ENCODE data around the gene PRR16.

The PRR16 gene

DNA sequence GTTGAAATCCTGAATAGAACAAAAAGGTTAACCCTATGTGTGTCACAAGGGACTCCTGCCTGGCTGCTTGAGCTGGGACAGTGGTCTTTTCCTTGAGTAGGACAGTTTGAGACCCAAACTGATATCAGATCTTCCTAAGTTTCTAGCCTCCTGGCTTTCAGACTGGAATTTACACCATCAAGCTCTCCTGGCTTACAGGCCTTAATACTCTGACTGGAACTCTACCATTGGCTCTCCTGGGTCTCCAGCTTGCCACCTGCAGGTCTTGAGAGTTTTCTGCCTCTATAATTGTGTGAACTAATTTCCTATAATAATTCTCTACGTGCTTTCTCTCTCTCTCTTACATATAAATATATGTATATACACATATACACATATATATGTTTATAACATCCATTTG, 112.5 kb downstream of the PRR16 start:
- H3K9me2 ChIP-seq (replicated peaks; ENCODE audit: insufficient read depth, low read length) = no peaks in the 10 kb centered on the region
- no peaks in the 10 kb centered on the region for H3K79me2 ChIP-seq (ENCODE audit: low read length)
- no peaks in the 10 kb centered on the region for H3K36me3 ChIP-seq (replicated peaks; ENCODE audit: insufficient read depth, low read length)
- no peaks in the 10 kb centered on the region for H3K4me1 ChIP-seq (ENCODE audit: low read length)
- no peaks in the 10 kb centered on the region for H3F3A ChIP-seq (ENCODE audit: insufficient read depth, low read length)
- H3K4me3 ChIP-seq (ENCODE audit: low read length) = no peak overlapping the region
- DNase-seq = no peak
- H3K9me3 ChIP-seq (replicated peaks; ENCODE audit: insufficient read depth, low read length) = no peaks in the 10 kb centered on the region
- no peak overlapping the region for H3K4me2 ChIP-seq (ENCODE audit: low read depth, low read length)
- no peak overlapping the region for H3K27ac ChIP-seq (ENCODE audit: low read length)
- H3K9ac ChIP-seq (ENCODE audit: low read length) = no peak overlapping the region
- H2AFZ ChIP-seq (ENCODE audit: low read length) = no peak overlapping the region
- no peaks in the 10 kb centered on the region for H3K27me3 ChIP-seq (replicated peaks; ENCODE audit: insufficient read depth, low read length)
- TF ChIP-seq EZH2 (optimal IDR thresholded peaks at IDR 0.05; ENCODE audit: low read depth, low read length) (no peak), EZH2phosphoT487 (IDR thresholded peaks at IDR 0.05; ENCODE audit: low read length) (no peak)
- TF ChIP-seq, protein P1, sequence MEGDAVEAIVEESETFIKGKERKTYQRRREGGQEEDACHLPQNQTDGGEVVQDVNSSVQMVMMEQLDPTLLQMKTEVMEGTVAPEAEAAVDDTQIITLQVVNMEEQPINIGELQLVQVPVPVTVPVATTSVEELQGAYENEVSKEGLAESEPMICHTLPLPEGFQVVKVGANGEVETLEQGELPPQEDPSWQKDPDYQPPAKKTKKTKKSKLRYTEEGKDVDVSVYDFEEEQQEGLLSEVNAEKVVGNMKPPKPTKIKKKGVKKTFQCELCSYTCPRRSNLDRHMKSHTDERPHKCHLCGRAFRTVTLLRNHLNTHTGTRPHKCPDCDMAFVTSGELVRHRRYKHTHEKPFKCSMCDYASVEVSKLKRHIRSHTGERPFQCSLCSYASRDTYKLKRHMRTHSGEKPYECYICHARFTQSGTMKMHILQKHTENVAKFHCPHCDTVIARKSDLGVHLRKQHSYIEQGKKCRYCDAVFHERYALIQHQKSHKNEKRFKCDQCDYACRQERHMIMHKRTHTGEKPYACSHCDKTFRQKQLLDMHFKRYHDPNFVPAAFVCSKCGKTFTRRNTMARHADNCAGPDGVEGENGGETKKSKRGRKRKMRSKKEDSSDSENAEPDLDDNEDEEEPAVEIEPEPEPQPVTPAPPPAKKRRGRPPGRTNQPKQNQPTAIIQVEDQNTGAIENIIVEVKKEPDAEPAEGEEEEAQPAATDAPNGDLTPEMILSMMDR (IDR thresholded peaks at IDR 0.05; ENCODE audit: low read length) = no peak
- H4K20me1 ChIP-seq (ENCODE audit: insufficient read depth, low read length) = no peaks in the 10 kb centered on the region

DNA sequence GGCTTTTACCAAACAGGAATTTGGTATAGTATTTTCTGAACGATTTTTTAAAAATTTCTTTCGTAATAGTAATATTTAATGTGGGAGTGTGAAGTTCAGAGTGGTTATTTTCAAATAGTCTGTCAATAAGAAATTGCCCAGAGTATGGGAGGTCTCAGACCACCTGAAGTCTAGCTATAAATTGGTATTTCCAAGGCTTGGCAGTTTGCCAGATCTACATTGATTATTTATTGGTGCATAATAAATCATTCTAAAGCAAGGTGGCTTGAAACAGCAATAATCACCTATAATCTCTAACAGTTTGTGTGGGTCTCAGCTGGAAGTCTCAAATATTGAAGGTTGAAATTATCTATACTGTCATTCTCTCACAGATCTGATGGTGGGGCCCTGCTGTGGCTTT, 118.5 kb downstream of the PRR16 start:
- H3K79me2 ChIP-seq (ENCODE audit: low read length) = no peaks in the 10 kb centered on the region
- H3K9me3 ChIP-seq (replicated peaks; ENCODE audit: insufficient read depth, low read length) = no peaks in the 10 kb centered on the region
- H3K9ac ChIP-seq (ENCODE audit: low read length) = no peak overlapping the region
- no peaks in the 10 kb centered on the region for H3K4me1 ChIP-seq (ENCODE audit: low read length)
- no peak for DNase-seq
- H3K4me2 ChIP-seq (ENCODE audit: low read depth, low read length) = no peak overlapping the region
- H3K36me3 ChIP-seq (replicated peaks; ENCODE audit: insufficient read depth, low read length) = no peaks in the 10 kb centered on the region
- H3F3A ChIP-seq (ENCODE audit: insufficient read depth, low read length) = no peaks in the 10 kb centered on the region
- H3K27me3 ChIP-seq (replicated peaks; ENCODE audit: insufficient read depth, low read length) = no peaks in the 10 kb centered on the region
- H3K4me3 ChIP-seq (ENCODE audit: low read length) = no peak overlapping the region
- no peak overlapping the region for H3K27ac ChIP-seq (ENCODE audit: low read length)
- no peak overlapping the region for H2AFZ ChIP-seq (ENCODE audit: low read length)
- no peaks in the 10 kb centered on the region for H4K20me1 ChIP-seq (ENCODE audit: insufficient read depth, low read length)
- TF ChIP-seq EZH2phosphoT487 (IDR thresholded peaks at IDR 0.05; ENCODE audit: low read length) = no peak
- TF ChIP-seq EZH2 (optimal IDR thresholded peaks at IDR 0.05; ENCODE audit: low read depth, low read length) = no peak
- TF ChIP-seq, protein P1 (IDR thresholded peaks at IDR 0.05; ENCODE audit: low read length) = no peak
- H3K9me2 ChIP-seq (replicated peaks; ENCODE audit: insufficient read depth, low read length) = no peaks in the 10 kb centered on the region

DNA sequence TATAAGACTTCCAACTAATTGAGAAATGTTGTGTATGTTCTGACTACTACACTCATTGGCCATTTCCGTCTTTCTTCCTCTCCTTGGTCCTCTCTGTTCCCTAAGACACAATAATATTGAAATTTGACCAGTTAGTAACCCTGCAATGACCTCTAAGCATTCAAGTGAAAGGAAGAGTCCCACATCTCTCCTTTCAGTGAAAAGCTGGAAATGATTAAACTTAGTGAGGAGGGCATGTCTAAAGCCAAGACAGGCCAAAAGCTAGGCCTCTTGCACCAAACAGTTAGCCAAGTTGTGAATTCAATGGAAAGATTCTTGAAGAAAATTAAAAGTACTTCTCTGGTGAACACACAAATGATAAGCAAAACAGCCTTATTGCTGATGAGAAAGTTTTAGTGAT, 122.5 kb downstream of the PRR16 start:
- H3F3A ChIP-seq (ENCODE audit: insufficient read depth, low read length) = no peaks in the 10 kb centered on the region
- no peaks in the 10 kb centered on the region for H3K9me3 ChIP-seq (replicated peaks; ENCODE audit: insufficient read depth, low read length)
- no peak overlapping the region for H3K9ac ChIP-seq (ENCODE audit: low read length)
- no peaks in the 10 kb centered on the region for H4K20me1 ChIP-seq (ENCODE audit: insufficient read depth, low read length)
- H3K27me3 ChIP-seq (replicated peaks; ENCODE audit: insufficient read depth, low read length) = no peaks in the 10 kb centered on the region
- no peaks in the 10 kb centered on the region for H3K9me2 ChIP-seq (replicated peaks; ENCODE audit: insufficient read depth, low read length)
- H3K79me2 ChIP-seq (ENCODE audit: low read length) = no peaks in the 10 kb centered on the region
- no peaks in the 10 kb centered on the region for H3K4me1 ChIP-seq (ENCODE audit: low read length)
- no peaks in the 10 kb centered on the region for H3K36me3 ChIP-seq (replicated peaks; ENCODE audit: insufficient read depth, low read length)
- H3K4me3 ChIP-seq (ENCODE audit: low read length) = no peak overlapping the region
- no peak for DNase-seq
- TF ChIP-seq EZH2 (optimal IDR thresholded peaks at IDR 0.05; ENCODE audit: low read depth, low read length) = no peak
- TF ChIP-seq, protein P1 (IDR thresholded peaks at IDR 0.05; ENCODE audit: low read length) = no peak
- no peak for TF ChIP-seq EZH2phosphoT487 (IDR thresholded peaks at IDR 0.05; ENCODE audit: low read length)
- H3K27ac ChIP-seq (ENCODE audit: low read length) = no peak overlapping the region
- H2AFZ ChIP-seq (ENCODE audit: low read length) = no peak overlapping the region
- no peak overlapping the region for H3K4me2 ChIP-seq (ENCODE audit: low read depth, low read length)
